ENCODE data around the gene ZNF438.

DNA sequence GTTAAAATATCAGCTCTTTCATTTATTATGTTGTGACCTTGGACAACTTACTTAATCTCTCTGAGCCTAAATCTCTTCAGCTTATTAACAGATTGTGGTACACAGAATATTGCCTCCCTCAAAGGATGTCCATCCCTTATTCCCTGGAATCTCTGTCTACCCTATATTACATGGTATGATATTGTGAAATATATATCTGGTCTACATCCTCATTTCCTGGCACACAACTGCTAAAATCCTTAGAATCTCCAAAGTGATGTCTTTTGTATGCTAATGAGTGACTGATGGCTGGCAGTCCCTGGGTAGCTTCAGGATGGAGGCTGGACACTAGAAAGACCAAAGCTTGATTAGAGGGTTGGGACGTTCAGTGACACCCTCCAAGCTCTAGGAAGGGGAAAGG, 25.8 kb downstream of the ZNF438 start:
- TF ChIP-seq CTCF (IDR thresholded peaks at IDR 0.05; ENCODE audit: low read depth, low read length) (no peak), POLR2A (IDR thresholded peaks at IDR 0.05; ENCODE audit: extremely low read depth, insufficient read length) (no peak), MYC (IDR thresholded peaks at IDR 0.05; ENCODE audit: low read depth, low read length) (no peak), MAX (IDR thresholded peaks at IDR 0.05; ENCODE audit: low read depth, low read length) (no peak)

Measured in NB4 (cell line).